ENCODE measurements around the gene APLF.

APLF gene

DNA sequence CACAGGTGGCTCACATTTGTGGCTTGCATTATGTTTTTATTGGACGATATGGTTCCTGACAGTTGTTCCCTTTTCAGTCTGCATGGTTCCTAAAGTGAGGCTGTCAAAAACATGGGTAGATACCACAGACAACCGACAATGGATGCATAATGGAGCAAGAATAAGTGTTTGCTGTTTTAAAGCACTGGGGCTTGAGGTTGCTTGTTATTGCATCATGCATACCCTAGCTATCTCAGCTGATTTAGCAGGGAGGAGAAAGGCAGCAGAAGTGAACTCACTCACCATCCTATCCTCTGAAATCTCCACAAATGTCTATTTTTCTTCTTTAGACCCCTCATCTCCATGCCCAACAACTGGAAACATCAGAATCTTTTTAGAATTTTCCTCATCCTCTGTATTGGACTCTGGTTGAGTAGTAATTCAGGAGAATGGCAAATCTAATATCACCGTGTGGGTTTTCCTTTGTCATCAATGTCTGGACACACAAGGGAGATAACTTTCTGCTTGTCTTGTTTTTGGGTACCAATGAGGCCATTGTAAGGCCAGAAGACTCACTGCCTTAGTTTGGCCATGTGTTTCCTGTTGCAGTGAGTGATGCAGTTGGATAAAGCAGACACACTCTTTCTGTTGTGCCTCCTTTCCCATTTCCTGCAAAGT is 47.0 kb upstream of the APLF start:
- WGBS (ENCODE audit: extremely low coverage, insufficient coverage, insufficient read length): no CpG with 5 or more reads among the region's 3 CpGs
- no peaks in the 10 kb centered on the region for H3K9me3 ChIP-seq (ENCODE audit: insufficient read depth, low read depth, low read length)

DNA sequence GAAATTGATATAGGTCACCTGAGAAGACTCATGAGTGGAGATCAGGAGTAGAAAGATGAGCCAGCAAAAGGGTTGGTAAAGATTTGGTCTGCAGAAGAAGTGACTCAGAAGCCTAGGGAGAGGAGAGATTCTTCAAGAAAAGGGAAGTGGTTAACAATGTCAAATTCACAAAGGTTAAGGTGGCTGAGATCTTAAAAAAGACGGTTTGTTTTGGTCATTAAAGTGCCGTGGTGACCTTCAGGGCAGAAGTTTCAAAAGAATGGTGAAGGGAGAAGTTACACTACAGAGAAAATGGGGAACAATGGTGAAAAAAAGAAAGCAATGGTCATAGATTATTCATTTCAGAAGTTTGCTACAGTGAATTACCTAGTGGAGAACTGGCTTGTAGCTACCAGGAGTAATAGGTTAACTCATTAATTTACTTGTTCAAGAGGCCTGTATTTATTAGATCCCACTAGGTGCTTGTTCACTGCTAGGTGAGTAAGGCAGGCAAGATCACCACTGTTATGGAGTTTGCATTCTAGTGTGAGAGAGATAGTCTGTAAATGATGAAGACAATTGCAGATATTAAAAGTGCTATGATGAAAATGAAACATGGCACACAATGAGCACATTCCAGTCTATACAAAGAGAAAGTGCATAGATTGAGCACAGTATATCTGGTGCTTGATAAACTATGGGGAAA is 43.3 kb upstream of the APLF start:
- Histone ChIP-seq H3K36me3 (ENCODE audit: control insufficient read depth in 1 of 2, insufficient read depth in 2 of 2, low read length in 2 of 2) (no peaks in the 10 kb centered on the region), H3K4ac (ENCODE audit: low read depth, low read length) (no peak overlapping the region), H3K9ac (ENCODE audit: low read length) (no peak overlapping the region), H2AFZ (ENCODE audit: insufficient read depth, low read length, poor library complexity) (no peak overlapping the region), H3K23ac (ENCODE audit: low read length) (no peak overlapping the region), H4K12ac (ENCODE audit: low read depth, low read length) (no peak overlapping the region), H2BK5ac (ENCODE audit: low read depth, low read length, poor library complexity) (no peak overlapping the region), H3K27me3 (ENCODE audit: insufficient read depth, low read length) (no peaks in the 10 kb centered on the region), H3K9me3 (ENCODE audit: insufficient read depth, low read depth, low read length) (no peaks in the 10 kb centered on the region), H3K4me2 (ENCODE audit: low read length) (no peak overlapping the region), H3K27ac (ENCODE audit: low read depth, low read length) (no peak overlapping the region), H4K8ac (ENCODE audit: low read depth, low read length) (no peak overlapping the region), H2AK5ac (ENCODE audit: low read length) (no peak overlapping the region), H3K14ac (ENCODE audit: low read length) (no peak overlapping the region), H2BK120ac (ENCODE audit: insufficient read depth, low read length, poor library complexity) (no peak overlapping the region), H3K4me3 (ENCODE audit: low read depth, low read length) (no peak overlapping the region), H3K79me1 (ENCODE audit: low read length) (no peaks in the 10 kb centered on the region), H3K79me2 (ENCODE audit: control insufficient read depth, insufficient read depth, low read length, poor library complexity) (no peaks in the 10 kb centered on the region), H4K91ac (ENCODE audit: low read depth, low read length) (no peak overlapping the region), H3K4me1 (ENCODE audit: control insufficient read depth in 1 of 2, insufficient read depth in 2 of 2, low read length in 2 of 2) (no peaks in the 10 kb centered on the region), H3K18ac (ENCODE audit: low read length) (no peak overlapping the region), H2BK12ac (ENCODE audit: low read length) (no peak overlapping the region)
- peak in 1 of 2 donors; percentile 25 for DNase-seq
- no CpG with 5 or more reads among the region's 2 CpGs for WGBS (ENCODE audit: extremely low coverage, insufficient coverage, insufficient read length)

More for the DNA sequence above, 47.0 kb upstream of the APLF start:
- no peak for DNase-seq
- no peak overlapping the region for H3K9ac ChIP-seq (ENCODE audit: low read length)
- H3K36me3 ChIP-seq (ENCODE audit: control insufficient read depth in 1 of 2, insufficient read depth in 2 of 2, low read length in 2 of 2): no peaks in the 10 kb centered on the region
- H3K4me1 ChIP-seq (ENCODE audit: control insufficient read depth in 1 of 2, insufficient read depth in 2 of 2, low read length in 2 of 2): no peaks in the 10 kb centered on the region
- no peak overlapping the region for H3K14ac ChIP-seq (ENCODE audit: low read length)
- H3K27me3 ChIP-seq (ENCODE audit: insufficient read depth, low read length): no peaks in the 10 kb centered on the region
- no peak overlapping the region for H2BK5ac ChIP-seq (ENCODE audit: low read depth, low read length, poor library complexity)
- H3K79me2 ChIP-seq (ENCODE audit: control insufficient read depth, insufficient read depth, low read length, poor library complexity): no peaks in the 10 kb centered on the region
- no peak overlapping the region for H3K4ac ChIP-seq (ENCODE audit: low read depth, low read length)
- no peak overlapping the region for H4K12ac ChIP-seq (ENCODE audit: low read depth, low read length)
- no peak overlapping the region for H3K23ac ChIP-seq (ENCODE audit: low read length)
- H3K4me3 ChIP-seq (ENCODE audit: low read depth, low read length): no peak overlapping the region
- no peak overlapping the region for H3K4me2 ChIP-seq (ENCODE audit: low read length)
- peak overlapping the region; percentile 8 for H4K91ac ChIP-seq (ENCODE audit: low read depth, low read length)
- no peak overlapping the region for H3K18ac ChIP-seq (ENCODE audit: low read length)
- no peaks in the 10 kb centered on the region for H3K79me1 ChIP-seq (ENCODE audit: low read length)
- H2BK120ac ChIP-seq (ENCODE audit: insufficient read depth, low read length, poor library complexity): no peak overlapping the region
- no peak overlapping the region for H4K8ac ChIP-seq (ENCODE audit: low read depth, low read length)
- no peak overlapping the region for H2BK12ac ChIP-seq (ENCODE audit: low read length)
- no peak overlapping the region for H3K27ac ChIP-seq (ENCODE audit: low read depth, low read length)
- no peak overlapping the region for H2AK5ac ChIP-seq (ENCODE audit: low read length)
- H2AFZ ChIP-seq (ENCODE audit: insufficient read depth, low read length, poor library complexity): no peak overlapping the region

GRCh38 chr2:68425503-68425902 is 41.9 kb upstream of the APLF start:
- Histone ChIP-seq H3K4ac (ENCODE audit: low read depth, low read length) (no peak overlapping the region), H4K91ac (ENCODE audit: low read depth, low read length) (no peak overlapping the region), H3K9ac (ENCODE audit: low read length) (no peak overlapping the region), H3K36me3 (ENCODE audit: control insufficient read depth in 1 of 2, insufficient read depth in 2 of 2, low read length in 2 of 2) (no peaks in the 10 kb centered on the region), H3K27ac (ENCODE audit: low read depth, low read length) (no peak overlapping the region), H3K9me3 (ENCODE audit: insufficient read depth, low read depth, low read length) (peaks cover 1% of the 10 kb centered on the region), H4K8ac (ENCODE audit: low read depth, low read length) (no peak overlapping the region), H3K4me2 (ENCODE audit: low read length) (no peak overlapping the region), H2BK120ac (ENCODE audit: insufficient read depth, low read length, poor library complexity) (no peak overlapping the region), H4K12ac (ENCODE audit: low read depth, low read length) (no peak overlapping the region), H3K23ac (ENCODE audit: low read length) (no peak overlapping the region), H3K4me3 (ENCODE audit: low read depth, low read length) (no peak overlapping the region), H3K4me1 (ENCODE audit: control insufficient read depth in 1 of 2, insufficient read depth in 2 of 2, low read length in 2 of 2) (no peaks in the 10 kb centered on the region), H3K18ac (ENCODE audit: low read length) (no peak overlapping the region), H2BK12ac (ENCODE audit: low read length) (no peak overlapping the region), H3K79me2 (ENCODE audit: control insufficient read depth, insufficient read depth, low read length, poor library complexity) (no peaks in the 10 kb centered on the region), H2AFZ (ENCODE audit: insufficient read depth, low read length, poor library complexity) (no peak overlapping the region), H3K27me3 (ENCODE audit: insufficient read depth, low read length) (no peaks in the 10 kb centered on the region), H3K79me1 (ENCODE audit: low read length) (no peaks in the 10 kb centered on the region), H2BK5ac (ENCODE audit: low read depth, low read length, poor library complexity) (no peak overlapping the region), H2AK5ac (ENCODE audit: low read length) (no peak overlapping the region), H3K14ac (ENCODE audit: low read length) (no peak overlapping the region)
- WGBS (ENCODE audit: extremely low coverage, insufficient coverage, insufficient read length): no CpG with 5 or more reads among the region's 3 CpGs
- no peak for DNase-seq

GRCh38 chr2:68426446-68426845 is 40.9 kb upstream of the APLF start:
- Histone ChIP-seq H3K27ac (ENCODE audit: low read depth, low read length) (no peak overlapping the region), H4K8ac (ENCODE audit: low read depth, low read length) (no peak overlapping the region), H3K9ac (ENCODE audit: low read length) (no peak overlapping the region), H2AFZ (ENCODE audit: insufficient read depth, low read length, poor library complexity) (no peak overlapping the region), H3K27me3 (ENCODE audit: insufficient read depth, low read length) (no peaks in the 10 kb centered on the region), H3K9me3 (ENCODE audit: insufficient read depth, low read depth, low read length) (peaks cover 1% of the 10 kb centered on the region), H3K4me3 (ENCODE audit: low read depth, low read length) (no peak overlapping the region), H3K4me1 (ENCODE audit: control insufficient read depth in 1 of 2, insufficient read depth in 2 of 2, low read length in 2 of 2) (no peaks in the 10 kb centered on the region), H2AK5ac (ENCODE audit: low read length) (no peak overlapping the region), H4K12ac (ENCODE audit: low read depth, low read length) (no peak overlapping the region), H3K14ac (ENCODE audit: low read length) (no peak overlapping the region), H3K18ac (ENCODE audit: low read length) (no peak overlapping the region), H3K36me3 (ENCODE audit: control insufficient read depth in 1 of 2, insufficient read depth in 2 of 2, low read length in 2 of 2) (no peaks in the 10 kb centered on the region), H3K79me2 (ENCODE audit: control insufficient read depth, insufficient read depth, low read length, poor library complexity) (no peaks in the 10 kb centered on the region), H2BK5ac (ENCODE audit: low read depth, low read length, poor library complexity) (no peak overlapping the region), H3K4me2 (ENCODE audit: low read length) (no peak overlapping the region), H3K23ac (ENCODE audit: low read length) (no peak overlapping the region), H4K91ac (ENCODE audit: low read depth, low read length) (no peak overlapping the region), H2BK12ac (ENCODE audit: low read length) (no peak overlapping the region), H3K4ac (ENCODE audit: low read depth, low read length) (no peak overlapping the region), H3K79me1 (ENCODE audit: low read length) (no peaks in the 10 kb centered on the region), H2BK120ac (ENCODE audit: insufficient read depth, low read length, poor library complexity) (no peak overlapping the region)
- no peak for DNase-seq
- no CpG with 5 or more reads among the region's 1 CpG for WGBS (ENCODE audit: extremely low coverage, insufficient coverage, insufficient read length)

Data from trophoblast cell (in vitro differentiated cells and primary cell).